ENCODE results near the gene SNRNP70. TPM values are rescaled to one million over a fixed set of nuclear protein-coding genes. Genes with fewer than 3 reads are reported as not detected.
"Not testable (repeated sequence)": the region's sequence is repeated elsewhere in the genome, so short reads cannot be mapped to it uniquely, and the experiment has no call there.

The SNRNP70 gene, protein sequence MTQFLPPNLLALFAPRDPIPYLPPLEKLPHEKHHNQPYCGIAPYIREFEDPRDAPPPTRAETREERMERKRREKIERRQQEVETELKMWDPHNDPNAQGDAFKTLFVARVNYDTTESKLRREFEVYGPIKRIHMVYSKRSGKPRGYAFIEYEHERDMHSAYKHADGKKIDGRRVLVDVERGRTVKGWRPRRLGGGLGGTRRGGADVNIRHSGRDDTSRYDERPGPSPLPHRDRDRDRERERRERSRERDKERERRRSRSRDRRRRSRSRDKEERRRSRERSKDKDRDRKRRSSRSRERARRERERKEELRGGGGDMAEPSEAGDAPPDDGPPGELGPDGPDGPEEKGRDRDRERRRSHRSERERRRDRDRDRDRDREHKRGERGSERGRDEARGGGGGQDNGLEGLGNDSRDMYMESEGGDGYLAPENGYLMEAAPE
- total RNA-seq (2014; rRNA removed; shearing (Covaris generic)), result 326 and 361 TPM in 2 replicates

DNA sequence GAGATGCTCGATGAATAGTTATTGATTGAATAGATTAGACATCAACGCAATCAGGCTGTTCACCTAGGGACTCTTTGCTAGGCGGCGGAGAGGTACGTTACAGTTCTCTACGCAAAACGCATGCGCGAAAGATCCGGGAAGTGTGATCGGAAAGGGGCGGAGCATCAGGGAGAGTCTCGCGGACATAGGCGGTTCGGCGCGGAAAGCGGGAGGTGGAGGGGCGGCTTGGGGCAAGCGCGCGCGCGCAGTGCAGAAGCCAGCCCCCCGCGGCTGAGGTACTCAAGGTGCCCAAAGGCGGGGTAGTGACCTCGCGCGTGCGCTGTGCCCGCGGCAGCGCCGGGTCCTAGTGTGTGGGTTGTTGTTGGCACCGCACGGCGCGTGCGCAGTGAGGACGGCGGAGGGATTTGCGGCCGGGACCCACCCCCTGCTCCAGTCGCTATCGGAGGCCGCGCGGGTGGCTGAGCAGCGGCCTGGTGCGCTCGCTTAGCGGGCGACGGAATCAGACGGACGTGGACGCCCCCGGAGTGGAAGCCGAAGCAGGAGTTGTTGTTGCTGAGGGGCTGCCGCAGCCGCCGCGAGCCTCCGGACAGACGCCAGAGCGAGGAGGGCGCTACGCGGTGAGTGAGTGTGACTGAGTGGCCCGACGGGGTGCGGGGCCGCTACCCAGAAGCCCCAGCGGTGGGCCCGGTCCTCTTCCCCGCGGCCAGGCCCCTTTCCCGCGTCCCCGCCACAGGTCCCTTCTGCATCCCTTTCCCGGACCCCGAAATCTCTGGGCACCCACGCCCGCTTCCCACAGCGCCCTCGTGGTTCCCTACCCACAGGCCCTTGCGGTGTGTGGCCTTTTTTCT is at the start of gene SNRNP70:
SNRNP70 (plus strand) TSS at position 432 of the 848 bp plus-strand sequence. CDS start 964 bp downstream, outside the sequence.
- in situ Hi-C loops (cut with HindIII; ENCODE audit: low sequenced_read_pairs), result no loop called here
- DNase-seq (ENCODE audit: low spot score), result peak; percentile 98

DNA sequence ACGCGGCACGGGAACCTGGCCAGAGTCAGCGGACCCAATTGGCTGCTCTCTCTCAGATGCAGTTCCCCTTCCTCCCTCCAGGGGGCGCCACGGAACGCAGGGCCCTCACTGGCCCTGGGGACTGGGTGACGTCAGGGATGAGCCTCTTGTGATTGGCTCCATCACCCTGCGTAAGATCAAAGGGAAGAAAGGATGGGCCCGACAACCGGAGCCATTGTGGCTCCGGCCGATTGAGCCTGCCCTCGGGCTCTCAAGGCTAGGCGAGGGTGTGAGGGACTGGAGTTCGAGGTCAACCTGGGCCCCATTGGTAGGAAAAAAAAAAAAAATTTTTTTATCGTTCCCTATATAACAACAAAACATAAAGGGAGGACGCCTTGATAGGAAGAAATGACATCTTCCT is 48.4 kb upstream of the SNRNP70 start, which contains the start of gene CGB1:
CGB1 (minus strand) TSS at position 81 of the 400 bp plus-strand sequence. CDS start 184 bp downstream, outside the sequence.
- in situ Hi-C loops (cut with HindIII; ENCODE audit: low sequenced_read_pairs); DNase-seq (ENCODE audit: low spot score): not testable (repeated sequence)

DNA sequence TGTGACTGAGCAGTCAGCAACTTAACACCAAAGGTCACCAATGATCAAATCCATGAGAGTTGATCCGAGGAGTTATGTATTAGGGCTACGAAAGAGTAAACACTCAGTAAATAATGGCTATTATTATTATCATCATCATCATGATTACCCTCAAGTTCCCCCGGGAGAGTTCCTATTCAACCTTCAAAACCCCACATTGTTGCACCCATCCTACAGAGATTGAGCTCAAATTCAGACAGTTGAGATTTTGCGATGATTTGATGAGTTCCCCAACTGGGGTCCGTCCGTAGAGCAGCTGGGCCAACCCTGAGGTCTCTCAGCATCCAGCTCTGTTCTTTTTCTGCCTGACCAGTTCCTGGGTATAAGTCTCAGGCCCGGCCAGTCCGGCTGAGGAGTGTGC is 47.1 kb upstream of the SNRNP70 start:
- in situ Hi-C loops (cut with HindIII; ENCODE audit: low sequenced_read_pairs); DNase-seq (ENCODE audit: low spot score): not testable (repeated sequence)

DNA sequence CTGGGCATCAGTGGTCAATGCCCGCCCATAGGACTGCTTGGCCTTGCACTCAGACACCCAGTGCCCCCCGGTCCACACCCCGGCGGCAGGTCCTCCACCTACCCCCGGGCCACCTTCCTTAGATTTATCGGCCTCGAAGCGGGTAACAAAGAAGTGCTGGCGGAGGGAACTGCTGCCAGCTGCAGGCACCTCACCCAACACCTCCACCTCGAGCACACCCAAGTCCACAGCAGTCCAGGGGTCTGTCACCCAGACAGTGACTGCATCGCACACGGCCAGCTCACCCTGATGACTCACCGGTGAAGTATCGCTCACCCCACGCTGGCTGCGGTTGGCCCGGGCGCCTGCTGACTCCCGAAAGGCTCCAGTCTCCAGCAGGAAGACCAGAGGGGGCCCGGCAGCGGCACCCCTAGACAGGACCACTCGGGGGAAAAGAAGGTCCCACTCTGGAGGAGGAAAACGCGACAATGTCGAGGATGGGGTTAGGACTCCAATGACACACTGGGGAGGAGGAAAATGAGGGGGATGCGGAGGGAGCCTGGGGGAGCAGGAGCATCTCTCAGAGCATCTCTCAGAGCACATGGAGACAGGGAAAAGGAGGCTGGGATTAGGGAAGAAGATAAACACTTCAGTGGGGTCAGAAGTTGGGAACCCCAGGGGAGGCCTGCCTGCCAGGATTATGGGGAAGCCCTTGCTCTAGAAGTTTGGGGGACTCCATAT is 46.5 kb upstream of the SNRNP70 start:
- DNase-seq (ENCODE audit: low spot score); in situ Hi-C loops (cut with HindIII; ENCODE audit: low sequenced_read_pairs): not testable (repeated sequence)

- DNase-seq (ENCODE audit: low spot score); in situ Hi-C loops (cut with HindIII; ENCODE audit: low sequenced_read_pairs): not testable (repeated sequence)
These were observed 45.5 kb upstream of the SNRNP70 start for GRCh38 chr19:49039736-49040135.

DNA sequence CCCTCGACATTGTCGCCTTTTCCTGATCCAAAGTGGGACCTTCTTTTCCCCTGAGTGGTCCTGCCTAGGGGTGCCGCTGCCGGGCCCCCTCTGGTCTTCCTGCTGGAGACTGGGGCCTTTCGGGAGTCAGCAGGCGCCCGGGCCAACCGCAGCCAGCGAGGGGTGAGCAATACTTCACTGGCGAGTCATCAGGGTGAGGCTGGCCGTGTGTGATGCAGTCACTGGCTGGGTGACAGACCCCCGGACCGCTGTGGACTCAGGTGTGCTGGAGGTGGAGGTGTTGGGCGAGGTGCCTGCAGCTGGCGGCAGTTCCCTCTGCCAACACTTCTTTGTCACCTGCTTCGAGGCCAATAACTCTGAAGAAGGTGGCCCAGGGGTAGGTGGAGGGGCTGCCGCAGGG is 43.1 kb upstream of the SNRNP70 start:
- no peak for DNase-seq (ENCODE audit: low spot score)
- in situ Hi-C loops (cut with HindIII; ENCODE audit: low sequenced_read_pairs), result no loop called here

- DNase-seq (ENCODE audit: low spot score); in situ Hi-C loops (cut with HindIII; ENCODE audit: low sequenced_read_pairs): not testable (repeated sequence)
These were observed 42.6 kb upstream of the SNRNP70 start for GRCh38 chr19:49042666-49043065.

DNA sequence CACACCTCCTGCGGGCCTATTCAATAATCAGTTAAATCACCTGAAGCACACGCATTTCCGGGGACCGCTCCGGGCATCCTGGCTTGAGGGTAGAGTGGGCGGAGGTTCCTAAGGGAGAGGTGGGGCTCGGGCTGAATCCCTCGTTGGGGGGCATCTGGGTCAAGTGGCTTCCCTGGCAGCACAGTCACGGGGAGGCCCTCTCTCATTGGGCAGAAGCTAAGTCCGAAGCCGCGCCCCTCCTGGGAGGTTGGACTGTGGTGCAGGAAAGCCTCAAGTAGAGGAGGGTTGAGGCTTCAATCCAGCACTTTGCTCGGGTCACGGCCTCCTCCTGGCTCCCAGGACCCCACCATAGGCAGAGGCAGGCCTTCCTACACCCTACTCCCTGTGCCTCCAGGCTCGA is 41.7 kb upstream of the SNRNP70 start, which contains the start of gene CGB5:
CGB5 (plus strand) TSS at position 301 of the 400 bp plus-strand sequence. CDS start 362 bp downstream, outside the sequence.
- DNase-seq (ENCODE audit: low spot score); in situ Hi-C loops (cut with HindIII; ENCODE audit: low sequenced_read_pairs): not testable (repeated sequence)

GRCh38 chr19:49049011-49049410 is 36.2 kb upstream of the SNRNP70 start, which contains the start of gene CGB8:
TSS of gene CGB8 (minus strand) at chr19:49049111. CDS start at chr19:49048739, 372 bp downstream.
- in situ Hi-C loops (cut with HindIII; ENCODE audit: low sequenced_read_pairs); DNase-seq (ENCODE audit: low spot score): not testable (repeated sequence)

GRCh38 chr19:49049834-49050233 is 35.4 kb upstream of the SNRNP70 start:
- in situ Hi-C loops (cut with HindIII; ENCODE audit: low sequenced_read_pairs), result not testable (repeated sequence)

GRCh38 chr19:49050376-49051033 is 34.7 kb upstream of the SNRNP70 start:
- DNase-seq (ENCODE audit: low spot score); in situ Hi-C loops (cut with HindIII; ENCODE audit: low sequenced_read_pairs): not testable (repeated sequence)

More at GRCh38 chr19:49049834-49050233, 35.4 kb upstream of the SNRNP70 start:
- DNase-seq (ENCODE audit: low spot score), result not testable (repeated sequence)

DNA sequence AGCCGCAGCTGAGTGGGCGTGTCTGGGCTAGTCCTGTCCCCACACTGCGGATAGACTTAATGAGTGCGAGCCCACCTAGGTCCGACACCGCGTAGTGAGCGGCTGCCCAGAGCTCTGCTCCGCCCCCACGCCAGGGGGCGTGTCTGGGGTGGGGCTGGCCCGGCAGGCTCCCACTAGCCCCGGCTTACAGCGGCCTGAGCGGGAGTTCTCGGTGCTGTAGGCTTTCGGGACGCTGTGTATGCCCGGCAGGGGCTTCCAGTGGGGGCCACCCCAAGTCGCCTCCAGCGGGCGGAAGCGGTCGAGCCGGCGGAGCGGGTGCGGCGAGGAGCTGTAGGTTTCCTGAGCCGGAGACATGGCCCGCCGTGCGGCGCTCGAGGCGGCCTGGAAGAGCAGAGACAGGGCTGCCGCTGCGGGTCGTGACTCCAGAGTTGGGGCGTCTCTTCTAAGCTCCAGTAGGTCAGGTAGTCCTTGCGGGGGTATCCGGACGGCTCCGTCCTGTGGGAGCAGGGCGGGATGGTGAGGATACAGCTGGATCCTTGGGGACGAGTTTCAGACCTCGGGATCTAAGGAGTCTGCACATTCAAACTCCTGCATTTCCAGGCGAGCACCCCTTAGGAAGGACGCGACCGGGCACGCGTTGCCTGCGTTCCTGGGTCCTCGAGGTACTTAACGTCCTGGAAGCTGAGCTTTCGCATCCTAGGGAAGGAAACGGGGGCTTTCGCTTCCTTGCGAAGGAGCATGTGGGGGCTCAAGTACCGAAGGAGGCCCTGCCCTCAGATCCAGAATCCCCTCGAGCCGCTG is 28.9 kb upstream of the SNRNP70 start:
- no peak for DNase-seq (ENCODE audit: low spot score)
- in situ Hi-C loops (cut with HindIII; ENCODE audit: low sequenced_read_pairs), result no loop called here

DNA sequence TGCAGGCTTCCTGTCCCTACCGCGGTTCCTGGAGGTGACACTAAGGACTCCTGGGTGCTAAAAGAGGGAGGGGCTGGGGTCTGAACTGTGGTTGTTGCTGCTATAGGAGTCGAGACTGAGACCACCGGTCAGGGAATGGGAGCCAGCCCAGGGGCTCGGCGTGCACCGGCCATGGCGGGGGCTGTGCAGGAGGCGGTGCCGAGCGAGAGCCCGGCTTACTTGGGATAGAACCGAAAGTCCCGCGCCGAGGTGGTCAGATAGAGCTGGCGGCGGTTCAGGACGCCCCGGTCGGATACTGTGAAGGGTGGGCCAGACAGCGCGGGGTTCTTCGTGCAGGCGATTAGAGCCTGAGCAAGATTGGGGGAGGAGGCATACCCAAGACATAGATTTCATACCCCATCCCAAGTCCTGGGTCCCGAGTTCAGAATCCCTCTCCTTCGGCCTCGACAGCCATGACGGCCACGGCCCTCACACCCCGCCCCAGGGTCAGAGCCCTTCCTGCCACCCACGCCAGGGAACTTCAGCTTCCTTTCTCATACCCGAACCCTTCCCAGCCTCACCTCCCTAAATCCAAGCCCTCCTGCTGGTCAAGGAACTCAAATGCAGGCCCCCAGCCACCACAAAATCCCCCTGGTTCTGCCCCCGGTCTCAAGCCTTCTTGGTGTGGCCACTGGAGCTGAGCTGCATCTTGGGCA is 28.2 kb upstream of the SNRNP70 start:
- DNase-seq (ENCODE audit: low spot score); in situ Hi-C loops (cut with HindIII; ENCODE audit: low sequenced_read_pairs): not testable (repeated sequence)

DNA sequence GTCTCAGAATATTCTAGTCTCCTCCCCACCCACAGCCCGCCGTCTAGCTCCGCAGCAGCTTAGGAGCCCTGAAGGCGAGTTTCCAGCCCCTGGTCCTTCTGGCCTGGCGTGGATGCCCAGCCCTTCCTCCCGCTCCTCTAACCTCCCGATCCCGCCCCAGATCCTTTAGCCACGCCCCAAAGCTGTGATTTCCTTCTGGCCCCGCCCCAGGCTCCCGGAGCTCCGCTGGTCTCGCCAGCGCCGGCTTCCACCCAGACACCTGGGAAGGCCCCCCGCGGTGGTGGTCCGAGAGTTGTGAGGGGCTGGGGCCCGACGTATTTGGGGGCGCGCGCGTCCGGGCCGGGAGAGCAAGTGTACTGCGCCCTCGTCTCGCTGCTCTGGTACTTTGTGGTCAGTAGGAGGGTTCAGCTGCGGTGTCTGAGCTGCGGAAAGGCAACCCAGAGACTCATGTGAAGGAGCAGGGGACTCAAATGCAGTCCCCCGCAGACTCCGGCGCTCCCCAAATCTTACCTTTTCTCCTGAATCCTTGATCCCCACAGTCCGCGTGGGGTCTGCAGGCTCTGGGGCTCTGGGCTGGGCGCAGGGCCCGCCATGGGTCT is 27.5 kb upstream of the SNRNP70 start, which contains the start of gene CGB7:
CGB7 (minus strand) TSS at position 114 of the 599 bp plus-strand sequence. CDS start 2,374 bp downstream, outside the sequence.
- peak; percentile 9 for DNase-seq (ENCODE audit: low spot score)
- in situ Hi-C loops (cut with HindIII; ENCODE audit: low sequenced_read_pairs), result no loop called here

DNA sequence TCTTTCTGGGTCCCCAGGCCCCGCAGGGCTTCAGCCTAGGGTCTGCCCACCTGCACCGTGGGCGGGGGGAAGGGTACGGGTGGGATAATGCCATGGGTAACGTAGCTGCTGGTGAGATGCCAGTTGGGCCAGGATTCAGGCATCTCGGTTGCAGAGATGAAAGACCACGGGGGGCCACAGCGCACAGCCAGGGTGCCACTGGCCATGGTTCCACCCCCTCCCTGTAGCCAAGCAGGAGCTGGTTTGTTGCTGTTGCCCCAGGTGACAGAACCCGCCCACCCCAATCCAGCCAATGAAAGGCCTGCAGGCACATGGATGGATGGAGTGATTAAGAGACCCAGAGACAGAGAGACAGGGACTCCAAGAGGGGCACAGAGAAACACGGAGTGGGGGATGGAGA is 26.7 kb upstream of the SNRNP70 start:
- in situ Hi-C loops (cut with HindIII; ENCODE audit: low sequenced_read_pairs), result no loop called here
- peak; percentile 11 for DNase-seq (ENCODE audit: low spot score)

- in situ Hi-C loops (cut with HindIII; ENCODE audit: low sequenced_read_pairs), result no loop called here
- no peak for DNase-seq (ENCODE audit: low spot score)
These were observed 26.2 kb upstream of the SNRNP70 start for GRCh38 chr19:49059053-49059452.
